K562 (cell line): ENCODE measurements around the gene RPTOR. TPM values are rescaled to one million over a fixed set of nuclear protein-coding genes. Genes with fewer than 3 reads are reported as not detected.

Experiments used
- CHAMP1 ChIP-seq: fragments of 450-650 bp; IDR thresholded peaks from 2 replicates; pipeline ENCODE4 v1.6.1; 2016; ENCODE audit warnings: mild to moderate bottlenecking
- CUX1 ChIP-seq: fragments of 200-800 bp; sonication (Bioruptor generic); IDR thresholded peaks from 2 replicates; pipeline ENCODE4 v1.6.1; 2016; ENCODE audit warnings: missing genetic modification characterization, missing compliant biosample characterization
- MCM2 ChIP-seq: fragments of 450-650 bp; IDR thresholded peaks from 2 replicates; pipeline ENCODE4 v1.6.1; 2017; ENCODE audit warnings: low read depth, mild to moderate bottlenecking
- polyA plus RNA-seq, 8 experiments: library from polyadenylated mRNA; depleted of rRNA in 4 of 8; stranded (reverse) in 5 of 8; unstranded in 3 of 8; fragments of >200 nt; fragmentation: Nextera tagmentation in 2 of 8; fragmentation: Illumina TruSeq in 1 of 8; extraction: Ambion mirVana in 2 of 8; extraction: Trizol in 1 of 8; gene quantifications; 2 replicates each; pipeline versions ENCODE4 v1.2.1 to v1.2.3, GENCODE V29; 2011 to 2014; ENCODE audit warnings: inconsistent platforms in 1 of 8, missing spikeins in 1 of 8
- total RNA-seq, 7 experiments: library from RNA; depleted of rRNA in 6 of 7; stranded (reverse); fragments of >200 nt in 6 of 7; fragmentation: Illumina TruSeq in 2 of 7; extraction: Trizol in 2 of 7; gene quantifications; 2 replicates each; pipeline versions ENCODE4 v1.2.1 to v1.2.3, GENCODE V29; 2011 to 2021; ENCODE audit warnings: low replicate concordance in 1 of 7

RPTOR gene
- total and polyA plus RNA-seq, 9 of the 15 experiments (the other 6 are each of a cell fraction or from before 2014, with no cell fraction given), result 0.24 to 54.1 (median 10.2) TPM

- TF ChIP-seq CUX1 (no peak), CHAMP1 (no peak), MCM2 (no peak)
Observed at GRCh38 chr17:80750263-80750662, 205.6 kb downstream of the RPTOR start (continued).
